ENCODE measurements around the gene PEX5L. TPM values are rescaled to one million over a fixed set of nuclear protein-coding genes. Genes with fewer than 3 reads are reported as not detected.

Gene PEX5L
- total RNA-seq, 1 experiment from 2014 or later, result not detected

DNA sequence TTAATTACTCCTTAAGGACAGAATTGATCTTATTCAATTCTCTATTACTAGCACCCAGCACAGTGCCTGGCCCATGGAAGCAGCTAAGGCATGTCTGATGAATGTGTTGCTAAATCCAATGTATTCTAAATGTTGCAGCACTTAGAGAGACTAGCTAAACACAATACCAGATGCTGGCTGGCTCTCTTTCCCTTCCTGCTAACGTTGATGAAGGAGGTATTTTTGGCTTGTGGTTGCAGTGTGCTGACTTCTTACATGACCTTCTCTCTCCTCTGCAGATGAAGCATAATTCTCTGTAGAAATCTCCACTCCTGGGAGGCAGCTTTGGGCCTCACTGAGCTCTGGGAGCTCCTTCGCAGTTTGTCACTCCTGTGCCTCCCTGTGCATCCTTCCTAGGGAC lies 183.6 kb downstream of the PEX5L start:
- ChIA-PET RAD21 (ENCODE audit: low non-redundant PET in 1 of 2, low total read pairs in 2 of 2, uncharacterized antibody in 2 of 2, unreplicated experiment in 2 of 2) (no interaction called here), CTCF (interaction anchor here (1.8 to 2.7 kb wide), 2 partner anchors 42 to 76 kb away, joined by 4 to 14 read pairs; no protein-coding TSS in a partner anchor), POLR2A (no interaction called here)
- H3K9me3 ChIP-seq (ENCODE audit: control insufficient read depth in 1 of 2, insufficient read depth in 1 of 2, low read depth in 1 of 2, low read length in 2 of 2), result no peaks in the 10 kb centered on the region
- no peak overlapping the region for H3K4me2 ChIP-seq (ENCODE audit: low read length)
- H2AFZ ChIP-seq (ENCODE audit: low read depth, low read length, poor library complexity, severe bottlenecking), result no peak overlapping the region
- no peaks in the 10 kb centered on the region for H3K9me2 ChIP-seq (ENCODE audit: insufficient read depth)
- no peak overlapping the region for H3K9ac ChIP-seq (ENCODE audit: low read length)
- ATAC-seq, result no peak
- no TSS peak for BruUV-seq (replicated peaks)
- H3K4me1 ChIP-seq (ENCODE audit: control insufficient read depth in 1 of 2, insufficient read depth in 2 of 2, low read length in 2 of 2), result no peaks in the 10 kb centered on the region
- H3K4me3 ChIP-seq (replicated peaks in 1 of 2; ENCODE audit: low read depth in 1 of 2, low read length in 2 of 2), result no peak overlapping the region
- H3K79me2 ChIP-seq (ENCODE audit: insufficient read depth, low read length), result no peaks in the 10 kb centered on the region
- no peaks in the 10 kb centered on the region for H3K27me3 ChIP-seq (ENCODE audit: insufficient read depth, low read length)
- H3K36me3 ChIP-seq (ENCODE audit: control insufficient read depth in 1 of 2, insufficient read depth in 2 of 2, low read length in 2 of 2), result no peaks in the 10 kb centered on the region
- no peak for TF ChIP-seq YY1 (IDR thresholded peaks at IDR 0.05; ENCODE audit: extremely low read depth, insufficient replicate concordance, low read depth, low read length)
- no peak for TF ChIP-seq ELF1 (IDR thresholded peaks at IDR 0.05; ENCODE audit: borderline replicate concordance, low read depth)
- no peak for TF ChIP-seq RAD21 (IDR thresholded peaks at IDR 0.05; ENCODE audit: low read depth)
- no peak for TF ChIP-seq CEBPB (IDR thresholded peaks at IDR 0.05; ENCODE audit: low read depth)
- TF ChIP-seq, protein P1, sequence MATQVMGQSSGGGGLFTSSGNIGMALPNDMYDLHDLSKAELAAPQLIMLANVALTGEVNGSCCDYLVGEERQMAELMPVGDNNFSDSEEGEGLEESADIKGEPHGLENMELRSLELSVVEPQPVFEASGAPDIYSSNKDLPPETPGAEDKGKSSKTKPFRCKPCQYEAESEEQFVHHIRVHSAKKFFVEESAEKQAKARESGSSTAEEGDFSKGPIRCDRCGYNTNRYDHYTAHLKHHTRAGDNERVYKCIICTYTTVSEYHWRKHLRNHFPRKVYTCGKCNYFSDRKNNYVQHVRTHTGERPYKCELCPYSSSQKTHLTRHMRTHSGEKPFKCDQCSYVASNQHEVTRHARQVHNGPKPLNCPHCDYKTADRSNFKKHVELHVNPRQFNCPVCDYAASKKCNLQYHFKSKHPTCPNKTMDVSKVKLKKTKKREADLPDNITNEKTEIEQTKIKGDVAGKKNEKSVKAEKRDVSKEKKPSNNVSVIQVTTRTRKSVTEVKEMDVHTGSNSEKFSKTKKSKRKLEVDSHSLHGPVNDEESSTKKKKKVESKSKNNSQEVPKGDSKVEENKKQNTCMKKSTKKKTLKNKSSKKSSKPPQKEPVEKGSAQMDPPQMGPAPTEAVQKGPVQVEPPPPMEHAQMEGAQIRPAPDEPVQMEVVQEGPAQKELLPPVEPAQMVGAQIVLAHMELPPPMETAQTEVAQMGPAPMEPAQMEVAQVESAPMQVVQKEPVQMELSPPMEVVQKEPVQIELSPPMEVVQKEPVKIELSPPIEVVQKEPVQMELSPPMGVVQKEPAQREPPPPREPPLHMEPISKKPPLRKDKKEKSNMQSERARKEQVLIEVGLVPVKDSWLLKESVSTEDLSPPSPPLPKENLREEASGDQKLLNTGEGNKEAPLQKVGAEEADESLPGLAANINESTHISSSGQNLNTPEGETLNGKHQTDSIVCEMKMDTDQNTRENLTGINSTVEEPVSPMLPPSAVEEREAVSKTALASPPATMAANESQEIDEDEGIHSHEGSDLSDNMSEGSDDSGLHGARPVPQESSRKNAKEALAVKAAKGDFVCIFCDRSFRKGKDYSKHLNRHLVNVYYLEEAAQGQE (IDR thresholded peaks at IDR 0.05; ENCODE audit: low read depth), result no peak
- no peak for TF ChIP-seq ZNF274 (IDR thresholded peaks at IDR 0.05; ENCODE audit: low read depth, low read length)
- TF ChIP-seq, protein P2, sequence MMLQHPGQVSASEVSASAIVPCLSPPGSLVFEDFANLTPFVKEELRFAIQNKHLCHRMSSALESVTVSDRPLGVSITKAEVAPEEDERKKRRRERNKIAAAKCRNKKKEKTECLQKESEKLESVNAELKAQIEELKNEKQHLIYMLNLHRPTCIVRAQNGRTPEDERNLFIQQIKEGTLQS (IDR thresholded peaks at IDR 0.05), result no peak
- no peak for TF ChIP-seq SRF (IDR thresholded peaks at IDR 0.05; ENCODE audit: low read depth)
- no peaks in the 10 kb centered on the region for H4K20me1 ChIP-seq (ENCODE audit: insufficient read depth)
- H3K27ac ChIP-seq (ENCODE audit: low read depth, low read length), result no peak overlapping the region
- intact Hi-C loops (cut with micrococcal nuclease), result no loop called here
- no peak for DNase-seq (ENCODE audit: low read depth, low spot score)

All from HCT116 (cell line).